Smooth muscle cell (in vitro differentiated cells): ENCODE data around the gene ATXN1. TPM values are rescaled to one million over a fixed set of nuclear protein-coding genes. Genes with fewer than 3 reads are reported as not detected.

ENCODE experiments used
- DNase-seq: peaks from one replicate; lab custom pipeline; 2025; ENCODE audit not compliant: unreplicated experiment; lab: John Stamatoyannopoulos, UW
- H2AFZ ChIP-seq: fragments of 200-600 bp; sonication (generic); 2 replicates; pipeline ENCODE4 v1.6.0; 2016; ENCODE audit warnings: antibody characterized with exemption, low read depth, mild to moderate bottlenecking
- H3F3A ChIP-seq: fragments of 200-600 bp; sonication (generic); 2 replicates; pipeline ENCODE4 v1.6.0; 2017; ENCODE audit warnings: antibody characterized with exemption, low read depth
- H3K27ac ChIP-seq: fragments of 200-600 bp; sonication (generic); 2 replicates; pipeline ENCODE4 v1.5.1; 2016; ENCODE audit warnings: low read depth, mild to moderate bottlenecking
- H3K27me3 ChIP-seq: fragments of 200-600 bp; sonication (generic); 2 replicates; pipeline ENCODE4 v1.6.1; 2016; ENCODE audit warnings: low read depth, mild to moderate bottlenecking
- H3K36me3 ChIP-seq: fragments of 200-600 bp; sonication (generic); 2 replicates; pipeline ENCODE4 v1.5.1; 2016; ENCODE audit warnings: low read depth
- H3K4me1 ChIP-seq: fragments of 200-600 bp; sonication (generic); 2 replicates; pipeline ENCODE4 v1.5.1; 2016; ENCODE audit warnings: low read depth
- H3K4me2 ChIP-seq: fragments of 200-600 bp; sonication (generic); 2 replicates; pipeline ENCODE4 v1.6.0; 2016; ENCODE audit warnings: mild to moderate bottlenecking
- H3K4me3 ChIP-seq: fragments of 200-600 bp; sonication (generic); 2 replicates; pipeline ENCODE4 v1.5.1; 2016; ENCODE audit warnings: mild to moderate bottlenecking
- H3K79me2 ChIP-seq: fragments of 200-600 bp; sonication (generic); 2 replicates; pipeline ENCODE4 v1.6.0; 2016; ENCODE audit warnings: low read depth, mild to moderate bottlenecking
- H3K9ac ChIP-seq: fragments of 200-600 bp; sonication (generic); 2 replicates; pipeline ENCODE4 v1.6.0; 2016; ENCODE audit warnings: low read depth
- H3K9me3 ChIP-seq: fragments of 200-600 bp; sonication (generic); replicated peaks from 2 replicates; pipeline ENCODE4 v1.5.1; 2016; ENCODE audit warnings: low read depth
- H4K20me1 ChIP-seq: fragments of 200-600 bp; sonication (generic); 2 replicates; pipeline ENCODE4 v1.6.0; 2016; ENCODE audit warnings: low read depth
- CTCF ChIP-seq: fragments of 200-600 bp; sonication (generic); IDR thresholded peaks from 2 replicates; pipeline ENCODE4 v1.5.1; 2017; ENCODE audit warnings: borderline replicate concordance, mild to moderate bottlenecking, antibody characterized with exemption; ENCODE audit not compliant: insufficient read depth, poor library complexity, severe bottlenecking
- WGBS: methylation state at CpG from one replicate; pipeline ENCODE4 v1.1.7; 2016; ENCODE audit warnings: low lambda C conversion rate; 5-methylcytosine and 5-hydroxymethylcytosine counted together
- polyA plus RNA-seq: library from polyadenylated mRNA; unstranded; fragments of >200 nt; fragmentation: Nextera tagmentation; extraction: Ambion mirVana; gene quantifications from 2 replicates; pipeline ENCODE4 v1.2.1, GENCODE V29; 2016
- total RNA-seq: library from RNA; depleted of rRNA; stranded (reverse); fragments of >200 nt; gene quantifications from 2 replicates; pipeline ENCODE4 v1.2.3, GENCODE V29; 2014

ATXN1 gene
- total and polyA plus RNA-seq, 2 experiments from 2014 or later = 17.9 to 40.6 TPM

GRCh38 chr6:16375206-16375605 lies 386.1 kb downstream of the ATXN1 start:
- WGBS = 100% methylated on average over 1 of the region's 1 CpG
- Histone ChIP-seq H3K4me1 (peaks cover 7% of the 10 kb centered on the region), H3K4me3 (no peak overlapping the region), H3K79me2 (peaks cover 21% of the 10 kb centered on the region), H3K36me3 (no peaks in the 10 kb centered on the region), H3K9ac (no peak overlapping the region), H4K20me1 (peaks cover 78% of the 10 kb centered on the region), H2AFZ (no peak overlapping the region), H3K27ac (no peak overlapping the region), H3K9me3 (no peaks in the 10 kb centered on the region), H3K27me3 (no peaks in the 10 kb centered on the region), H3K4me2 (no peak overlapping the region), H3F3A (no peaks in the 10 kb centered on the region)
- DNase-seq = no peak
- TF ChIP-seq CTCF = no peak

- no peak overlapping the region for H3K4me2 ChIP-seq
- H4K20me1 ChIP-seq = peaks cover 78% of the 10 kb centered on the region
- no peaks in the 10 kb centered on the region for H3K9me3 ChIP-seq
- TF ChIP-seq CTCF = no peak
- H3K9ac ChIP-seq = no peak overlapping the region
- no peaks in the 10 kb centered on the region for H3K27me3 ChIP-seq
- no peak for DNase-seq
- H2AFZ ChIP-seq = no peak overlapping the region
- 90% methylated on average over 10 of the region's 10 CpGs for WGBS
- no peaks in the 10 kb centered on the region for H3F3A ChIP-seq
- no peak overlapping the region for H3K27ac ChIP-seq
- H3K4me1 ChIP-seq = peaks cover 7% of the 10 kb centered on the region
- no peaks in the 10 kb centered on the region for H3K36me3 ChIP-seq
- peaks cover 20% of the 10 kb centered on the region for H3K79me2 ChIP-seq
- no peak overlapping the region for H3K4me3 ChIP-seq
These were observed 386.6 kb downstream of the ATXN1 start for GRCh38 chr6:16374461-16375200.

DNA sequence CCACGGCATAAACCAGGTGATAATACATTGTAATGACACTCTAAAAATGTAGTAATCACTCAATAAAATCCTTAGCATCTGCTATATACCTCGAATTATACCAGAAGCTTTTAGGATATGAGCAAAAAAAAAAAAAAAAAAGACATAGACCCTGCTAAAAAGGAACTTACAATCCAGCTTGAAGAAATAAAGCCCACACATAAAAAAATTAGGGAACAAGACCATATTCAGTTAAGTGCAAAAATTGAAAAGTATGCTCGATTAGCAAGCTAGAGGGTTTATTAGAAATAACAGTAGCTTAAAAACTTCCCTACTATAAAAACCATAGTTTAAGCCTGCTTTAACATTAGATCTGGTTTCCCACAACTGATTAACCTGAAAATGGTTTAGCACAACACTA lies 387.2 kb downstream of the ATXN1 start:
- Histone ChIP-seq H3K4me3 (no peak overlapping the region), H3K27me3 (no peaks in the 10 kb centered on the region), H3K9me3 (no peaks in the 10 kb centered on the region), H2AFZ (no peak overlapping the region), H3K9ac (no peak overlapping the region), H3K4me1 (peaks cover 7% of the 10 kb centered on the region), H3K79me2 (peaks cover 14% of the 10 kb centered on the region), H3F3A (no peaks in the 10 kb centered on the region), H4K20me1 (peaks cover 78% of the 10 kb centered on the region), H3K27ac (no peak overlapping the region), H3K4me2 (no peak overlapping the region), H3K36me3 (no peaks in the 10 kb centered on the region)
- no peak for TF ChIP-seq CTCF
- 92% methylated on average over 3 of the region's 3 CpGs for WGBS
- no peak for DNase-seq
